ENCODE data around the gene RIPPLY1.

DNA sequence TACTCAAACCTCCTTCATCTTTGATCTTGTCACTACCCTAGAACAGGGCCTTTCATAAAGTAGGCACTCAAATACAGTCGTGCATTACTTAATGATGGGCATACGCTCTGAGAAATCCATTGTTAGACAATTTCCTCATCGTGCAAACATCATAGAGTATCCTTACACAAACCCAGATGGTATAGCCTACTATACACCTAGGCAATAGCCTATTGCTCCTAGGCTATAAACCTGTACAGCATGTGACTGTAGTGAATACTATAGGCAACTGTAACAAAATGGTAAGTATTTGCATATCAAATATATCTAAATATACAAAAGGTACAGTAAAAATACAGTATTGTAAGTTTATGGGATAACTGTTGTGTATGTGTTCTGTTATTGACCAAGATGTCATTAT lies 48.9 kb upstream of the RIPPLY1 start:
- TF ChIP-seq, protein P1, sequence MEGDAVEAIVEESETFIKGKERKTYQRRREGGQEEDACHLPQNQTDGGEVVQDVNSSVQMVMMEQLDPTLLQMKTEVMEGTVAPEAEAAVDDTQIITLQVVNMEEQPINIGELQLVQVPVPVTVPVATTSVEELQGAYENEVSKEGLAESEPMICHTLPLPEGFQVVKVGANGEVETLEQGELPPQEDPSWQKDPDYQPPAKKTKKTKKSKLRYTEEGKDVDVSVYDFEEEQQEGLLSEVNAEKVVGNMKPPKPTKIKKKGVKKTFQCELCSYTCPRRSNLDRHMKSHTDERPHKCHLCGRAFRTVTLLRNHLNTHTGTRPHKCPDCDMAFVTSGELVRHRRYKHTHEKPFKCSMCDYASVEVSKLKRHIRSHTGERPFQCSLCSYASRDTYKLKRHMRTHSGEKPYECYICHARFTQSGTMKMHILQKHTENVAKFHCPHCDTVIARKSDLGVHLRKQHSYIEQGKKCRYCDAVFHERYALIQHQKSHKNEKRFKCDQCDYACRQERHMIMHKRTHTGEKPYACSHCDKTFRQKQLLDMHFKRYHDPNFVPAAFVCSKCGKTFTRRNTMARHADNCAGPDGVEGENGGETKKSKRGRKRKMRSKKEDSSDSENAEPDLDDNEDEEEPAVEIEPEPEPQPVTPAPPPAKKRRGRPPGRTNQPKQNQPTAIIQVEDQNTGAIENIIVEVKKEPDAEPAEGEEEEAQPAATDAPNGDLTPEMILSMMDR (conservative IDR thresholded peaks at IDR 0.05 in 1 of 2, IDR thresholded peaks at IDR 0.05 in 1 of 2; ENCODE audit: low read depth in 1 of 2, low read length in 2 of 2) = no peak
- TF ChIP-seq EZH2 (IDR thresholded peaks at IDR 0.05; ENCODE audit: low read length, missing control alignments) = no peak

All from fibroblast of lung (primary cell).